GM12873 (cell line): ENCODE data around the gene CMTM6.

Experiments used
- CTCF ChIP-seq: IDR thresholded peaks from 2 replicates; pipeline ENCODE4 v1.5.1; 2012; ENCODE audit warnings: low read depth, mild to moderate bottlenecking, moderate library complexity, low read length, control low read depth; ENCODE audit not compliant: insufficient read depth; ENCODE audit errors: missing control alignments

The CMTM6 gene

DNA sequence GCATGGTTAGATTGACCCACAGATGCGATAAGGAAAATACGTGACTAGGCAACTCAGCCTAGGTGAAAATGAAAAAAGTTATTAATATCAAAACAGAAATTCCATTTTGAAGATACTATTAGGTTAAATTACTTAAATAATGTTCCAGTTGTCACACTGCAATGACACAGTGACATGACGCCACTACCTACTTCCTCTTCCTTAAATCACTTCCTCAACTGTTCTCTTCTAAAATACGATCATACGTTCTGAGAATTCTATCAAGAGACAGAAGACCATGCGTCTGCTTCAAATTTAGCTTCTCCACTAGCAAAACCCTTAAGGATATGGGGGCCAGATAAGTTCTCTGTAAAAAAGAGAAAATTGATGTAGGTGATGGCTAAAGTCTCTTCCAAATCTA, 18.2 kb downstream of the CMTM6 start:
- no peak for TF ChIP-seq CTCF

GRCh38 chr3:32483772-32484171, 18.9 kb downstream of the CMTM6 start:
- no peak for TF ChIP-seq CTCF

DNA sequence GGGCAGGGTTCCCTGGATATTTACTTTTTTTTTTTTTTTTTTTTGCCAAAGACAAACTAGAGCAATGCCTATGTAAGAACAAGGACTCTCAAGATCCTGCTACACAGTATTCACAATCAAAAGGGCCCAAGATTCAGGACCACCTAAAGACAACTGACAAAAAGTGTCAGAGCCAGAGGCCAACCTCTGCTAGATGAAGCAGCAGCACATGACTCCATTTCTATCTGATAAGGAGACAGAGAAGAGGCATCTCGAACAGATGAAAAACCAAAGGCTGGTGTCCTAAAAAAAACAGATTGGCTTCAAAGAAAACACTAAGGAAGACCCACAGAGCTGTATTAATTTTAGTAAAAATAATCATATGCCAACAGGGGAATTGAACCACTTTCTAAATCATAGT, 20.0 kb downstream of the CMTM6 start:
- no peak for TF ChIP-seq CTCF

DNA sequence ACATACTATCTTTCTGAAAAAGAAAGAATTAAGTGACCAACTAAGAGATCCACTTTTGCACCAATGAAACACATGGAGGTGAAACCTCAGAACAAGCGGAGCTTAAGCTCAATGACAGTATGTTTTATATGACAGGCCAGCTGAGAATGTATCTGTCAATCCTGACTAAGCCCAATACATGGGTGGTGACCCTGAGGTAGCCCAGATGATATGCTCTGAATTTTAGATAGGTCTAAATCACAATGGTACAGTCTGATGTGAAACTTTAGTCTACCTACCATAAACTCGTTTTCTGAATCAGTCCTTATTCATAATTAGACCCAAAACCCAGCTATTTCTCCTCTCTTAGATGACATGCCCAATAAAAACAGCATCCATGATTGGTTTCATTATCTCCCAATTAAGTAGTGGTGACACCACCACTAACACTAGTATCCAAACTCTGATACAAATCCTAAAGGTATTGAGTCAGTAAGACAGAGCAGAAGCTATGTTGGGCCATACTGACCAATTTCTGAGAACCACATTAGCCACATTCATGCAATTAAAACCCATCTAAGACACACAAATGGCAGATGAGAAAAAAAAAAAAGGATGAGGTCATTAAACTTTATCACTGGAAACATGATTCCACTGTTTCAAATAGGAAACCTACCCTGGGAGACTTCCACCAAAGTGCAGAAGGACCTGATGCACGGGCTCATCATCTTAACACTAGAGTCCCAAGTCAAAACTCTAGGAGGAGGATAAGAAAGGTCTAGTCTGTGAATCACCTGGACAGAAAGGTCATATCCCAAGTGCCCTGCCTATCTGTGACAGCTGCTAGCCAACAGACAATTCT, 20.6 kb downstream of the CMTM6 start:
- no peak for TF ChIP-seq CTCF

- TF ChIP-seq CTCF = no peak
Measured at GRCh38 chr3:32480604-32481003, 22.0 kb downstream of the CMTM6 start.

GRCh38 chr3:32474201-32474600, 28.5 kb downstream of the CMTM6 start:
- TF ChIP-seq CTCF = no peak

DNA sequence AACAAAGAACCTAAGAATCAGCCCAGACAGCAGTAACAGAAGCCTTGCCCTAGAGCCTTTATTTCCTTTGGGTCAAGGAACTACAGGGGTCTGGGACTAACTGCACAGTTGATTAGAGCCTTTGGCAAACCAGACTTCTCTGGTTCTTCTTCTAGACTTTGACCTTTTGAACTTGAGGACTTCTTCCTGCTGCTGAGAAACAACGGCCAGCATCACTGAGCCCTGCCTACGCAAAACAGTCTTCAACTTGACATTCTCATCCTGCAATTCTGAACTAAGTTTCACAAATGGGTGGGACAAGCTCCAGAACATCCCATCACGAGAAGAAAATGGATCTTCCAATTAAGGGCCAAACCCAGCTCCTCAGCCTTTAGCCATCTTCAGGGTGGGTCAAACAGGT, 31.4 kb downstream of the CMTM6 start:
- no peak for TF ChIP-seq CTCF
